ENCODE data around the gene RGS7BP.
A peak's percentile ranks its signal among the peaks of the same experiment; 100 is the strongest.
"Not testable (repeated sequence)": the region's sequence is repeated elsewhere in the genome, so short reads cannot be mapped to it uniquely, and the experiment has no call there.

The RGS7BP gene

GRCh38 chr5:64505769-64506566 is at the start of gene RGS7BP:
RGS7BP (plus strand) TSS chr5:64506015; CDS start chr5:64506625, 610 bp downstream.
- DNase-seq = peak; percentile 67

GRCh38 chr5:64457846-64458245 is 48.0 kb upstream of the RGS7BP start:
- no peak for DNase-seq

DNA sequence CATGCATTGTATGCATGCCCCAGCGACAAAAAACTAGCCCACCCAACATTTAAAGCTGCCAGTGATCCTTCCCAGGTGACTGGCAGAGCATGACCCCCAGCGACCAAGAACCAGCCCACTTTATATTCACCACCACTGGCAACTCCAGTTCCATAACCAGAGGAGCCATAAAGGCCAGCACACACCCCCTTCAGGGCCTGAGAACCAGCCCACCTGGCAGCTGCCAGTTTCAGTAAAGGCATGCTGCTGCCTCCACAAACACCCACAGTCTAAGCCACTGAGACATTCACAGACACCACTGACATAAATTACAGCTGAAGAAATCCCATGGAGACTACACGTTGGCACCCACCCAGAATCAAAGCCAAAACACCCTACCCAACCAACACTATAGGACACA is 46.9 kb upstream of the RGS7BP start:
- DNase-seq = no peak

GRCh38 chr5:64462391-64462790 is 43.4 kb upstream of the RGS7BP start:
- DNase-seq = no peak

GRCh38 chr5:64486163-64486562 is 19.7 kb upstream of the RGS7BP start:
- no peak for DNase-seq

GRCh38 chr5:64487283-64487682 is 18.5 kb upstream of the RGS7BP start:
- DNase-seq = no peak

DNA sequence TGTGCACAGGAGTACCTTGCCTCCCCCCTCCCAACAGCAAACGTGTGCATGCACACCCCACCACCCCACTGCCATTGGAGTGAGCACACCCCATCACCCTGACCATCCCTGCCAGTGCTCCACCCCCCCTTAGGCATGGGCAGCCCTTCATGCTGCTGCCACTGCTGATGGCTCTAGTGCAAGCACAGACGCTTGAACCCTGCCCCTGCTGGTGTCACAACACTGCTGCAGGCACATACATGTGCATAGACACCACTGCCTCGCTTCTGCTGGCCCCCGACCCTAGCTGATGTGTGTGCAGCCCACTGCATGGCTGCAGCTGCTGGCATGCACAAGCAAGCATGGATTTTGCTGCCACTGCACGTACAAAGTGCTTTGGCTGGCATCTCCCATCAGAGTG is 16.0 kb upstream of the RGS7BP start:
- DNase-seq = no peak

GRCh38 chr5:64497386-64497785 is 8.4 kb upstream of the RGS7BP start:
- DNase-seq = no peak

GRCh38 chr5:64502196-64502595 is 3.6 kb upstream of the RGS7BP start:
- no peak for DNase-seq

DNA sequence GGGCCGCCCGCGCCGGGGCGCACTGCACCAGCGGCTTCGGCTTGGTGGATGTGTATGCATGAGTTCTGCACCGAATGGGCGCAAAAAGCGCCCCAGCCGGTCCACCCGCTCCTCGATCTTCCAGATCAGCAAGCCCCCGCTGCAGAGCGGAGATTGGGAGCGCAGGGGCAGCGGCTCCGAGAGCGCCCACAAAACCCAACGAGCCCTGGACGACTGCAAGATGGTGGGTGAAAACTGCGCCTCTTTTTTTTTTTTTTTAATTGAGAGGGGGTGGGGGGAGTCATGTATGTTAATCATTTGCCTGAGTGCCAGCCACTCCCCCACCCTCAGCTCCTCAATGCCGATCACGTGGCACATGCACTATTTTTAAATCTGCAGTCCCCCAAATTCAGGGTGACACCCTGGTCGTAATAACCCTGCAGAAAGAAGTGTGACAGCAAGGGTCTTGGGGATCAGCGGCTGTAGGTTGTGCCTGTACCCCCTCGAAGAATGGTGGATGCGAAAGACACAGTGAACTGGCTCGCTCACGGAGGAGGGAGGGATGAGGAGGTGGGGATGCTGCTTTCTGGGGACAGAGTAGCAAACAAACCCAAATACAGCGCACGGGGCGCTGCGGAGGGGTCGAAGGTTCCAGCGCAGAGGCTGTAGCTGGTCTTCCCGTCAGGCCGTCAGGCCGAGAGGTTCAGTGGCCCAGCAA is 900 bp downstream of the RGS7BP start:
- no peak for DNase-seq

- no peak for DNase-seq
Measured at GRCh38 chr5:64507264-64507605, 1.4 kb downstream of the RGS7BP start.

- no peak for DNase-seq
Measured at GRCh38 chr5:64509828-64510227, 4.0 kb downstream of the RGS7BP start.

DNA sequence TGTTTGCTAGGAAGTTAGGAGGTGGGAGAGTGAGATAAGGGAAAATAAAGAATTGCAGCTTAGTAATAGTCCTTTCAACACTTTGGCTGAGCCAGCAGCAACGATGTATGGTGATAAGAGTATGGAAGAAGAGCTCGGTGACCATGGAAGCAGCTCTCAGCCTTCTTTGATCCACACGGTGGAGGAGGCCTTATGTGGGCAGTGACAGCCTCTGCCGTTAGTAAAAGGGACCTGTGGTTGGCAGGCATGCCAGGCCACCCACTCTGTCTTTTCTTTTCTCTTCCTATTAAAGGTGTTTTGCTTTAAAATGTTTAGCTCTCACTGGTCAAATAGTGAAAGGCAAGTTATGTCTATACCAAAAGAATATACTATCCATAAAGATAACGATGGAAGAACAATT is 7.7 kb downstream of the RGS7BP start:
- DNase-seq = no peak

- no peak for DNase-seq
Measured at GRCh38 chr5:64514612-64515011, 8.8 kb downstream of the RGS7BP start.

DNA sequence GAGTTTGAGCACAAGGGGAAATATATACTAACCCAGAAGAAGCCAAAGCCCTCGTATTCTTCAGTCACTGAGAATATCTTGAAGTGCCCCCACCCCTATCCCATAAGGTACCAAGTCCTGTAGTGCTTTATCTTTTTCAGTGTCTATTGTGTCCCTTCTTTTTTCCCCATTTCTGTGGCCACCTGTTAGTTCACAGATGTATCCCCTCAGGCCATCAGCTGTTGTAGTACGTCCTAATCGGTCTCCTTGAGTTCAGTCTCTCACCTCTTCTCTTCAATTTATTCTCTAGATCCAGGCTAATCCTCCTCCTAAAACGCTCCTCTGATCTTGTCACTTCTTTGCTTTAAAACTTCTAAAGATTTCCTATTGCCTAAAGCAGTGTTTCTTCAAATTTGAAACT is 10.4 kb downstream of the RGS7BP start:
- no peak for DNase-seq

GRCh38 chr5:64518793-64519192 is 13.0 kb downstream of the RGS7BP start:
- DNase-seq = no peak

GRCh38 chr5:64519263-64519662 is 13.4 kb downstream of the RGS7BP start:
- no peak for DNase-seq

GRCh38 chr5:64526734-64527439 is 21.1 kb downstream of the RGS7BP start:
- DNase-seq = peak; percentile 48

DNA sequence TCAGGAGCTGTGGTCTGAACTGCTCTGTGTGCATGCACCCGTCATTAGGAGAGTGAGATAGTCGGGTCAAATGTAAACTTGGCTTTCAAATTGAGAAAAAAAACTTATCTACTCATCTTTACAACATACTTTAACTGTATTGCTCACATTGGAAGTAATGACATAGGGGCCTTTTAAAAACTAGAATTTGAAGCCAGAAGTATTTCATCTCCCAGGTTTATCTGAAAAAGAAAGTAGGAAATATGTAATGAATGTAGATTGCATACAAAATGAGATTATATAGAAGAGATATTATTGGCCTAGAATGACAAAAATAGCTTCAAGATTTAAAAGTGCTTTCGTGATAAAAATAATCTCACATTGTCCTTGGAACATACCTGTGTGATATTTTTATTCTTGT is 24.3 kb downstream of the RGS7BP start:
- DNase-seq = no peak

GRCh38 chr5:64532212-64532611 is 26.4 kb downstream of the RGS7BP start:
- DNase-seq = peak; percentile 33

DNA sequence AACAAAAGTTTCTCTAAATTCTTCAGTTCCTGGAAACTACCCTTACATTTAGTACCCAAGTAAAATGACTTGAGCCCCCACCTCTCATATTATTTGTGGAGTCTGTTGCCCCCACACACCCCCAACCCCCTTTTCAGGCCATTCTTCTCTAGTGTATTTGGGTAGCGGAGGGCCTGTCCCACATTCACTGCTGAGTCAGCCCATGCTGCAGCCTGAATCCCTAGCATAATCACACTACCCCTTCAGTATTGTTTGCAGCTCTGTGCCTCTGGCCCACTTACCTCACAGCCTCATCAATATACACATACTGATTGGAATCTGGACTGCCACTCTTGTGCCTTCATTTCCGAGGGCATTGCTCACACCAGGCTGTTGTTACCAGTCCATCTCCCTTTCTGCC is 26.8 kb downstream of the RGS7BP start:
- DNase-seq = no peak

- no peak for DNase-seq
Measured at GRCh38 chr5:64534033-64534432, 28.2 kb downstream of the RGS7BP start.

GRCh38 chr5:64557911-64558310 is 52.1 kb downstream of the RGS7BP start:
- no peak for DNase-seq

GRCh38 chr5:64558641-64559040 is 52.8 kb downstream of the RGS7BP start:
- DNase-seq = not testable (repeated sequence)

Measured in COR-L47 (cell line).